SK-N-MC (cell line): ENCODE results near the gene TNN.

Experiments
- EZH2 ChIP-seq: fragments of 200-600 bp; sonication (generic); IDR thresholded peaks from one replicate; pipeline ENCODE4 v1.6.1; 2017; ENCODE audit warnings: antibody characterized with exemption
- FOXP2 ChIP-seq: optimal IDR thresholded peaks from 2 replicates; pipeline ENCODE3; 2011; ENCODE audit warnings: mild to moderate bottlenecking, moderate library complexity; ENCODE audit not compliant: insufficient read depth; ENCODE audit errors: extremely low read length, control extremely low read depth
- POLR2AphosphoS5 ChIP-seq: IDR thresholded peaks from 2 replicates; pipeline ENCODE4 v1.6.1; 2012; ENCODE audit warnings: mild to moderate bottlenecking, low read depth, low read length, borderline replicate concordance

- TF ChIP-seq POLR2AphosphoS5 (no peak), EZH2 (no peak), FOXP2 (no peak)
Measured at GRCh38 chr1:175088525-175088951, 20.9 kb downstream of the TNN start.
